Prostate gland (tissue), 2 donors: Measurements from ENCODE around the gene SENP7. TPM values are rescaled to one million over a fixed set of nuclear protein-coding genes. Genes with fewer than 3 reads are reported as not detected.

Experiments
- DNase-seq: peaks from one replicate; pipeline ENCODE4 v3.0.0-alpha.2; 2019; ENCODE audit warnings: low spot score
- H3K27ac ChIP-seq, 2 donors: fragments of 200-600 bp; sonication (generic); 2 replicates each; pipeline ENCODE4 v1.5.1; 2017 to 2019
- H3K27me3 ChIP-seq: fragments of 200-600 bp; sonication (generic); replicated peaks from 2 replicates; pipeline ENCODE4 v1.5.1; 2019; ENCODE audit not compliant: insufficient read depth
- H3K36me3 ChIP-seq, 2 donors: fragments of 200-600 bp; sonication (generic); 1 replicate in 1 of 2; 2 replicates in 1 of 2; pipeline versions ENCODE4 v1.5.1 to v1.8.1; 2017 to 2019
- H3K4me1 ChIP-seq: fragments of 200-600 bp; sonication (generic); replicated peaks from 2 replicates; pipeline ENCODE4 v1.5.1; 2019
- H3K4me3 ChIP-seq, 2 donors: fragments of 200-600 bp; sonication (generic); 2 replicates each; pipeline ENCODE4 v1.5.1; 2017 to 2019
- H3K9me3 ChIP-seq: fragments of 200-600 bp; sonication (generic); 2 replicates; pipeline ENCODE4 v1.5.1; 2017
- CTCF ChIP-seq, 4 experiments: fragments of 200-600 bp in 2 of 4; fragments of 450-650 bp in 2 of 4; sonication (generic) in 2 of 4; IDR thresholded peaks; 1 replicate in 3 of 4; 2 replicates in 1 of 4; pipeline ENCODE4 v1.5.1; 2016 to 2019; ENCODE audit warnings: antibody characterized with exemption in 4 of 4, mild to moderate bottlenecking in 2 of 4, moderate library complexity in 2 of 4
- POLR2A ChIP-seq: fragments of 450-650 bp; IDR thresholded peaks from one replicate; pipeline ENCODE4 v1.6.1; 2016; ENCODE audit warnings: antibody characterized with exemption, mild to moderate bottlenecking
- POLR2AphosphoS5 ChIP-seq: sonication (generic); formaldehyde crosslinking; IDR thresholded peaks from one replicate; pipeline ENCODE4 v1.6.1; 2017; ENCODE audit warnings: antibody characterized with exemption
- WGBS: methylation state at CpG from one replicate; pipeline ENCODE4 v1.1.5; 2018; 5-methylcytosine and 5-hydroxymethylcytosine counted together
- intact Hi-C: fragments of 100-400 bp; cut with DNase I; formaldehyde crosslinking; loops from one replicate; pipeline ENCODE4 v1.14.2; 2022
- total RNA-seq, 2 donors: library from RNA; depleted of rRNA; stranded (reverse); fragments of >200 nt; gene quantifications; one replicate each; pipeline ENCODE4 v1.1.0, GENCODE V29; 2016

The SENP7 gene
- total RNA-seq, 2 donors from 2014 or later = 16.4 to 22.7 TPM

GRCh38 chr3:101413656-101414055 is 99.4 kb downstream of the SENP7 start:
- WGBS = 98% methylated on average over 2 of the region's 2 CpGs
- no peak for TF ChIP-seq POLR2AphosphoS5
- TF ChIP-seq CTCF (IDR thresholded peaks at IDR 0.05) = no peak
- no peak for TF ChIP-seq POLR2A
- intact Hi-C loops = no loop called here
- no peak overlapping the region for H3K4me3 ChIP-seq
- H3K9me3 ChIP-seq = no peaks in the 10 kb centered on the region
- DNase-seq = no peak
- H3K36me3 ChIP-seq = no peaks in the 10 kb centered on the region
- no peak overlapping the region for H3K27ac ChIP-seq
- H3K27me3 ChIP-seq = no peaks in the 10 kb centered on the region
- H3K4me1 ChIP-seq = no peaks in the 10 kb centered on the region

- intact Hi-C loops = no loop called here
- DNase-seq = no peak
- 21% methylated on average over 1 of the region's 1 CpG for WGBS
- Histone ChIP-seq H3K4me1 (no peaks in the 10 kb centered on the region), H3K27me3 (no peaks in the 10 kb centered on the region), H3K9me3 (no peaks in the 10 kb centered on the region), H3K4me3 (no peak overlapping the region), H3K27ac (no peak overlapping the region), H3K36me3 (no peaks in the 10 kb centered on the region)
- no peak for TF ChIP-seq POLR2A
- no peak for TF ChIP-seq POLR2AphosphoS5
- no peak for TF ChIP-seq CTCF (IDR thresholded peaks at IDR 0.05)
Measured at GRCh38 chr3:101391413-101391950, 121.5 kb downstream of the SENP7 start.

- no peak for TF ChIP-seq CTCF (IDR thresholded peaks at IDR 0.05)
- H3K4me1 ChIP-seq = no peaks in the 10 kb centered on the region
- intact Hi-C loops = no loop called here
- no peaks in the 10 kb centered on the region for H3K27me3 ChIP-seq
- no peak overlapping the region for H3K27ac ChIP-seq
- H3K9me3 ChIP-seq = no peaks in the 10 kb centered on the region
- no peak for DNase-seq
- no peak overlapping the region for H3K4me3 ChIP-seq
- no peaks in the 10 kb centered on the region for H3K36me3 ChIP-seq
Measured at GRCh38 chr3:101388706-101389105, 124.3 kb downstream of the SENP7 start.

GRCh38 chr3:101387351-101387750 is 125.7 kb downstream of the SENP7 start:
- intact Hi-C loops = no loop called here
- no peaks in the 10 kb centered on the region for H3K9me3 ChIP-seq
- DNase-seq = no peak
- 100% methylated on average over 5 of the region's 5 CpGs for WGBS
- H3K4me1 ChIP-seq = no peaks in the 10 kb centered on the region
- no peaks in the 10 kb centered on the region for H3K36me3 ChIP-seq
- H3K4me3 ChIP-seq = no peak overlapping the region
- no peak for TF ChIP-seq POLR2A
- no peak for TF ChIP-seq POLR2AphosphoS5
- TF ChIP-seq CTCF (IDR thresholded peaks at IDR 0.05) = no peak
- no peaks in the 10 kb centered on the region for H3K27me3 ChIP-seq
- H3K27ac ChIP-seq = no peak overlapping the region

GRCh38 chr3:101384426-101384825 is 128.6 kb downstream of the SENP7 start:
- intact Hi-C loops = no loop called here
- Histone ChIP-seq H3K4me3 (no peak overlapping the region), H3K4me1 (no peaks in the 10 kb centered on the region), H3K36me3 (no peaks in the 10 kb centered on the region), H3K9me3 (no peaks in the 10 kb centered on the region), H3K27me3 (no peaks in the 10 kb centered on the region), H3K27ac (no peak overlapping the region)
- TF ChIP-seq POLR2AphosphoS5 = no peak
- TF ChIP-seq POLR2A = no peak
- TF ChIP-seq CTCF (IDR thresholded peaks at IDR 0.05) = no peak
- 98% methylated on average over 10 of the region's 10 CpGs for WGBS
- DNase-seq = no peak
